Endothelial cell (in vitro differentiated cells): Measurements from ENCODE around the gene KATNAL2. TPM values are rescaled to one million over a fixed set of nuclear protein-coding genes. Genes with fewer than 3 reads are reported as not detected.

Experiments
- DNase-seq: peaks from one replicate; pipeline ENCODE4 v3.0.0; 2021; ENCODE audit warnings: low spot score
- H3K27ac Mint-ChIP-seq: one replicate; pipeline ENCODE4 v1.8.0; 2021; ENCODE audit warnings: mixed read lengths, inconsistent platforms; ENCODE audit not compliant: unreplicated experiment
- H3K27me3 Mint-ChIP-seq: one replicate; pipeline ENCODE4 v1.8.0; 2021; ENCODE audit warnings: mild to moderate bottlenecking, moderate library complexity, mixed read lengths, inconsistent platforms; ENCODE audit not compliant: unreplicated experiment
- H3K36me3 Mint-ChIP-seq: one replicate; pipeline ENCODE4 v1.8.0; 2021; ENCODE audit warnings: mild to moderate bottlenecking, low read depth, mixed read lengths, inconsistent platforms; ENCODE audit not compliant: unreplicated experiment
- H3K4me1 Mint-ChIP-seq: one replicate; pipeline ENCODE4 v1.8.0; 2021; ENCODE audit warnings: mild to moderate bottlenecking, mixed read lengths, inconsistent platforms; ENCODE audit not compliant: unreplicated experiment
- H3K4me3 Mint-ChIP-seq: one replicate; pipeline ENCODE4 v1.8.0; 2021; ENCODE audit warnings: mild to moderate bottlenecking, mixed read lengths, inconsistent platforms; ENCODE audit not compliant: unreplicated experiment
- H3K9me3 Mint-ChIP-seq: one replicate; pipeline ENCODE4 v1.8.0; 2021; ENCODE audit warnings: mixed read lengths, inconsistent platforms; ENCODE audit not compliant: unreplicated experiment
- CTCF ChIP-seq: fragments of 200-600 bp; sonication (generic); IDR thresholded peaks from one replicate; pipeline ENCODE4 v1.5.0; 2021; ENCODE audit warnings: antibody characterized with exemption; ENCODE audit not compliant: unreplicated experiment
- total RNA-seq: library from RNA; stranded (reverse); fragmentation: NEBNext Ultra II Directional; extraction: Animal tissue kit (Norgen Biotek cat#: 25700); gene quantifications from one replicate; pipeline ENCODE4 v1.2.1, GENCODE V29; 2021; ENCODE audit not compliant: unreplicated experiment

Gene KATNAL2
- total RNA-seq, 1 donor from 2014 or later, result 7.9 TPM

- peak; percentile 13 for DNase-seq
- peaks cover 3% of the 10 kb centered on the region for H3K36me3 Mint-ChIP-seq
- no peak for TF ChIP-seq CTCF
- peak overlapping the region; percentile 99 for H3K27ac Mint-ChIP-seq
- peaks cover 33% of the 10 kb centered on the region for H3K4me1 Mint-ChIP-seq
- H3K9me3 Mint-ChIP-seq, result no peaks in the 10 kb centered on the region
- peak overlapping the region; percentile 97 for H3K4me3 Mint-ChIP-seq
- peaks cover 12% of the 10 kb centered on the region for H3K27me3 Mint-ChIP-seq
Observed at GRCh38 chr18:47150824-47151366, 233.5 kb downstream of the KATNAL2 start.

GRCh38 chr18:47151439-47151838, 234.0 kb downstream of the KATNAL2 start:
- peaks cover 30% of the 10 kb centered on the region for H3K4me1 Mint-ChIP-seq
- peaks cover 3% of the 10 kb centered on the region for H3K36me3 Mint-ChIP-seq
- peak overlapping the region; percentile 97 for H3K4me3 Mint-ChIP-seq
- no peak for DNase-seq
- H3K27ac Mint-ChIP-seq, result peak overlapping the region; percentile 99
- no peak for TF ChIP-seq CTCF
- H3K27me3 Mint-ChIP-seq, result peaks cover 12% of the 10 kb centered on the region
- no peaks in the 10 kb centered on the region for H3K9me3 Mint-ChIP-seq

Other genes with a start within 250 kb of the KATNAL2 start
- 0.49 TPM for gene ST8SIA5, start 160.5 kb upstream of the KATNAL2 start, total RNA-seq
- 47.5 TPM for gene PIAS2, start 95 bp upstream of the KATNAL2 start, total RNA-seq
- not detected for gene ELOA2, start 118.0 kb downstream of the KATNAL2 start, total RNA-seq
- gene HDHD2, start 232.9 kb downstream of the KATNAL2 start, total RNA-seq, result 26.0 TPM